Activated gamma-delta T cell treated with anti-CD3 and anti-CD28 coated beads, Interleukin-2, amount 50 U/mL, for 16 hours (primary cell): Measurements from ENCODE around the gene MIPOL1.

ENCODE experiments used
- DNase-seq: peaks from one replicate; pipeline ENCODE4 v3.0.0-alpha.2; 2020; ENCODE audit warnings: low read depth

The MIPOL1 gene

DNA sequence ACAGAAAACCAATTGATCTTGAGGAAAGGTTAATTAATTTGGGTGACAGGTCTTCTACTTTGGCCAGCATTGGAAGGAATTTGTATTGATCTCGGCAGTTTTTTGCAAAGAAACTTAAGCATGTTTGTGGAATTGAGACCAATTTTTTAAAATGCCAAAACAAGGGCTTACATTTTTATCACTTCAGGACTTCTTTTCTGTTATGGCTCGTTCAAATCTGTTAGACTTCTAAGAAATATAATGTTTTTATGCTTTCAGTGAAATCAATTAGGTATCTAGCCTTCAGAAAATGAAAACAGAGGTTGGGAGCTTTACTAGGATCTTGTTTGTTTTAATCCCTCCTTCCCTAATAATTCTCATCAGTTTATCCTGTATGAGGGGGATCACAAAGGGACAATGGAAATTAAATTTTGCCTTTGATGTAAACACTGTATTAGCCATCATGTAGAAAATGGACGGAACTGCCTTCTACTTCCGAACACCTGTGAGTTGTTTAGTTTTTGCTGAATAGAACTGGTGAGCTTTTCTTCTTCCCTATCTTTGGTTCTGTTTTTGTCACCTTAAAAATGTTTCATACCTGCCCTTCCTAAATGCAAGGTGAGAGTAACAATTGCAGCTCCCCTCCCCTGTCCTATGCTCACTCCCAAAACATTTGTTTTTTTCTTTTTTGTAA, 389.5 kb downstream of the MIPOL1 start:
- no peak for DNase-seq

- DNase-seq: no peak
These were observed 390.3 kb downstream of the MIPOL1 start for GRCh38 chr14:37587881-37588666.

DNA sequence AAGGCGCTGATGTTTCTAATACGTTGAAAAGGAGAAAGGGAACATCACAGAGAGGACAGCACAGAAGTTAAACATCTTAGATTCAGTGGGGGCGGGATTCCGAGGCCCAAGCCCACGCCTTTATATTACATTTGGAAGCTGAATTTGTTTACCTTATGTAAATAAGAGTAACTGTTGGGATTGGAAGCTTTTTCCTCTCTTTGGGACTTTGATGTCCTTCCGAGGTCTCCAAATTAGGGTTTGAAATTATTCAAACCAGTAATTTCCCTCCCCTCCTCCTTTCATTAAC, 390.9 kb downstream of the MIPOL1 start:
- DNase-seq: no peak

GRCh38 chr14:37588956-37589714, 391.4 kb downstream of the MIPOL1 start:
- no peak for DNase-seq

DNA sequence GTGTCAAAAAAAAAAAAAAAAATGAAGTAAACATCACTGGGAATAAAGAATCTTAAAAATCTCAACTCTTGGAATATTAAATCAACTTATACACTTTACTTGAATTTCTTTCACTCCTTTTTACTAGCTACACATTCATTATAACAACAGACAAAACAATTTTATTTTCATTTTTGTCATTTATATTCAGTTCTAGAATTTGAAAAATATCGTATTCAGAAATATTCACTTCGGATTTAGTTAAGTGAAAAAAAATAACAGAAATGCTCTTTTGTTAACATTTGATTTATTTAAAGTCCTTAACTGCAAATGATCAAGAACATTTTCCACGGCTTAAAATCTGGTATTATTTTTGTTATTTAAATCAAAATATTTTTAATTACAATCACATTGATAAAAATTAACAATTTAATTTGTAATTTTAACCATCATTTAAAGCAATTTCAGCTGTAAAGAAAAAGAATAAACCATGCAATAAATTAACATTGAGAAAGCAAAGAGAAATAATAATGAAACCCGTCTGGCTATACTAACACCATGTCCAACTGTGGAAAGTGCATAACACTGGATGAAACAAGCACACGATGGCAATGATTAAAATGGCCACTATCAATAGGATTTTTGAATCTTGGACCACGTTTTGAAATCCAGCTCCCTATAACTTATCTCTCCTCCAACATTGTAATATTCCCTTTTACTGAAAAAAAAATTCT, 392.1 kb downstream of the MIPOL1 start:
- DNase-seq: no peak

DNA sequence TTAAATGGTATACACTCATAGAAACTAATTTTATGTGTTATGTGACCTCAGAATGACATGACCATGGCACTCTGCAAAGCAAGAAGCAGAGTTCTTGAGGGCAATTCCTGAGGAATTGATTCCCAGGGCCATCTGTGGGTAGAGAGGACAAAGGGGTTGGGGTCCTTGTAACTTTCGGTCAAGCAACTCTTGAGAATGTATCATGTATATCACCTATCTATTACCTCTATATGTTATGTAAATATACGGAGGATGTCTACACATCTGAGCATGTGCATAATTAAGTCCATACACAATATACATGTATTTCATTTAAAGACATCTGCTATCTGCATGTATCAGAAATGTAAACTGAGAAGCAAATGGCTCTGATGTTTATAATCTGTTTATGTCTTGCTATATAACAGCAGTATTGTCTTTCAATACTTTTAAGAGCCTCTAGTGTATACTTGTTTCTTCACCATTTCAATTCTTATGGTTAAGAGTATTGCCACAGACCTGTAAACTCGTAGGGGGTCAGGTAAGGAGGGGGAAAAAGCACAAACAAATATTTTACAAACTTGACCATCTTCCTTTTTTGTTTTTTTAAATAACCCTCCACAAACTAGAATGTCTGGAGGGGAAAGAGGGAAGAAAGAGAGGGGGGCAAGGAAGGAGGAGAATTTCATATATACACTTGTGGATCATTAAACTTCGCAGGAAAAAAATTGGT, 392.8 kb downstream of the MIPOL1 start:
- DNase-seq: no peak

GRCh38 chr14:37591311-37591940, 393.7 kb downstream of the MIPOL1 start:
- no peak for DNase-seq

DNA sequence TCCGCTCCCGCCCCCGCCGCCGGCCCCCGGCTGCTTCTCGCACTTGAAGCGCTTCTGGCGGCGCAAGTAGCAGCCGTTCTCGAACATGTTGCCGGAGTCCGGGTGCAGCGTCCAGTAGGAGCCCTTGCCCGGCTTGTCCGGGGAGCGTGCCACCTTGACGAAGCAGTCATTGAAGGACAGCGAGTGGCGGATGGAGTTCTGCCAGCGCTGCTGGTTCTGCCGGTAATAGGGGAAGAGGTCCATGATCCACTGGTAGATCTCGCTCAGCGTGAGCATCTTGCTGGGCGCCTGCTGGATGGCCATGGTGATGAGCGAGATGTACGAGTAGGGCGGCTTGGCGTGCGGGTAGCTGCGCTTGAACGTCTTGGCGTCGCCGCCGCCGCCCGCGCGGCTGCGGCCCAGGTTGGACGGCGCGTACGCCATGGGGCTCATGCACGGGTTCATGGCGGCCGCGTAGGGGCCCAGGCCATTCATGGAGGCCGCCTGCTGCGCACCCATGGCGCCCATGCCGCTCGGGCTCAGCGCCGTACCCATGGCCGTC, 394.3 kb downstream of the MIPOL1 start:
- no peak for DNase-seq

DNA sequence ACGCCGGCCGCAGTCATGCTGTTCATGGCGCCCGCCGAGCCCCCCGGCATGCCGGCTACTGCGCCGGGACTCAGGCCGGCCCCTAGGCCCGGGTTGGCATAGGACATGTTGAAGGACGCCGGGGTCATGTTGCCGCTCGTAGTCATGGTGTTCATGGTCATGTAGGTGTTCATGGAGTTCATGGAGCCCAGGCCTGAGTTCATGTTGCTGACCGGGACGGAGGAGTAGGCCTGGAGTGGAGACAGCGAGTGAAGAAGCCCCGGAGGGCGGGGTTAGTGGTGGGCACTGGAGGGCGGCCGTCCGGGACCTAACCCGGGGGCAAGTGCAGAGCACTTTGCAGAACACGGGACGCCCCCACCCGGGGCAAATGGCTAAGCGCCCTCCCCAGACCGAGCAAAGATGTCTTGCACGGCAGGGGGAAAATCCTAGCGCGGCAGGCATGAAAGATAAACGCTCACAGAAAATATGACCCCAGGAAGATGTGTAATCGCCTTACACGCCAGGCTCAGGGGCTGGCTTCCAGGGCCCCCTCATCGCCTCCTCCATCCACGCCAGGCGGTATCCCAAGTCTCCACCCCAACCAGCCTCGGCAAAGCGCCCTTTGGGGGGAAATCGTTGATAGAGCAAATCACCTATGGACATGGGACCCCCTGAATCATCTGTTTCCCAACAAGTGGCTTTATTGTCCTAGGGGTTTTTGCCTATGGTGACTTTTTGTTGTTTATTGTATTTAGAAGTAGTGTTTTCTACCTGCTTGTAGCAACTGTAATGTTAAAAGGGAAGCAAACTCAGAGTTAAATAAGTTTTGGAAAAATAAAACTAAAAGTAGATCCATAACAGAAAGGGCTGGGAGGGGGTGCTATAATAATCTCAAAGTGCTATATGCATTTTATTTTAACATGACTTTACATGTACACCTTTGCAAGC, 395.0 kb downstream of the MIPOL1 start:
- no peak for DNase-seq

DNA sequence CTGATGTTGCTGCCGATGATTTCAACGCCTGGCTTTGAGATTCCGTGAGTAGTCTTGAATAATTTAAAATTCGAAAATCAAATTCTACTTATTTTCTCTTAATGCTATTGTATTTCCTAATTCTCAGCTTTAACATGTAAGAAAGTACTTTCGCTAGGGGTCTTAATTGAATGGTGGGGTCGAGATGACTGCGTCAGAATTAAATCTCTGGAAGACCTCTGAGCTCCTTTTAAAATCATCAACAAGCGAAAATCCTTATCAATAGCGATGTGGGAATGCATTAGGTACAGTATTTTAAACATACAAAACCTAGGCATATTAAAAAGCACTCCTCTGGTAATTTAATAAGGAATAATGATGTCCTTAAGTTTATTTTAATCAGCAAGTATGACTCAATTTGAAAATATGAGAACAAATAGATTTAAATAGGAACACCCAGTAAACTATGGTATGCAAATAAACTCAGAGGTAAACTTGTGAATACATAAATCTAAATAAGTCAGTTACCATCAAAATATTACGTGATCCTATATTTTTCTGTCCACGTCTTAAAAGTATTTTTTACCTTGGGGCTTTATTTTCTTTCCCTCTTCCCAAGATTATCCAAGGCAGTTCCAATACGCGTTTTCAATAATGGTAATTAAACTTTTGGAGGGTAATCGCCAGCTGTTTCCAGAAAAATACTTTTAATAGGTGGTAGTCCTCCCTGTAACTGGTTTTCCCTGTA, 395.9 kb downstream of the MIPOL1 start:
- DNase-seq: no peak

GRCh38 chr14:37594238-37594970, 396.7 kb downstream of the MIPOL1 start:
- no peak for DNase-seq

DNA sequence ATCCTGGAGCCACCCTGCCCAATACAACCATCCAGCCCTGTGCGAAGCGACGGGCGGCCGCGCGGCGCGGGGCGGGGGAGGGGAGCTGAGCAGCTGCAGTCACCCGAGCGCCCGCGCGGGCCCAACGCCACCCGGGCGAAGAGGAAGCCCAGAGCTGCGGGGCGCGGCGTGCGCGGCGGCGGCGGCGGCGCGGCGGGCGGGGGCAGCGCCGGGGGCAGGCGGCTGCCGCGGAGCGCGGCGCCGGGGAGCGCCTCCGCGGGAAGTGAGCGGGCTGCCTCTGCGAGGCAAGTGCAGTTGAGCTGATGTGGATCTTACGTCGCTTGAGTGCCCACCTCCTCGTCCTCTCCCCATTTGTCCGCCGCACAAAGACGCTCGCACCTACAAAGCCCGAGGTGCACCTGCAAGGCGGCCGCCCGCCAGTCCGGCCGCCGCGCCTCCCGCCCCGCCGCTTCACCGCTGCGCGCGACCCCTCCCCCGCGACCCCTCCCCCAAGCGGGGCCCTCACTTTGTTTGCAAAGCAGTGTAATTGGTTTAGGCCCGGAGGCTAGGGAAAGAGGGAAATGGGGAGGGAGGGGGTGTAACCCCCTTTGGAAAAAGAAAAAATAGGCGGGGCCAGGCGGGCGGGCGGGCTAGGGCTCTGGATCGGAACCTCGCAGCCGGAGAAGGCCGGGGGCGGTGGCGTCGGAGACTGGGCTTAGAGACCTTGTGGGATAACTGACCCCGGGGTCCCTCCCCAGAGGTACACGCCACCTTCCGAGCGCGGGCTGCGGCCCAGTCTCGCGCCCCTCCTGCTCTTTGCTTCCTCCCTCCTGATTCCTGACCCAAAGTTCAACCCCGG, 397.5 kb downstream of the MIPOL1 start, which contains the start of the genes FOXA1 and TTC6:
Gene FOXA1 (minus strand): TSS at position 279 of the 838 bp plus-strand sequence. CDS start 277 bp downstream, at position 2.
Gene TTC6 (plus strand): TSS at position 659 of the 838 bp plus-strand sequence. CDS start 26,436 bp downstream, outside the sequence.
- no peak for DNase-seq

GRCh38 chr14:37595809-37596621, 398.3 kb downstream of the MIPOL1 start:
- DNase-seq: no peak

GRCh38 chr14:37596790-37597472, 399.2 kb downstream of the MIPOL1 start:
- no peak for DNase-seq

DNA sequence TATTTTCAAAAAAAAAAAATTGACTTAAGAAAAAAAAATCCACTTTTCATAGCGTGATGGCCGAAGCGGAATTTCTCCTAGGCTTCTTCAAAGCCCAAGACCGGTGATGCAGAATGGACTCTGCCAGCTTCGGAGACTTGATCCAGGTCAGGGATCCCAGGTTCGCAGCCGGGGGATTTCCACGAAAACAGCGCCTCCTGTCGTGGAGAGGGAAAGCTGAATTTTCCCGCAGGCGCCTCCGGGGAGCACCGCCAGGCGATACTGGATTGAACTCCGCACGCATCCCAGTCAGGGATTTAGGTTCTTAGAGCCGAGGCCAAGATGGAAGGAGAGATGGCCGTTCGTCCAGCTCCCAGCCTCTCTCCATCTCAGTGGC, 399.8 kb downstream of the MIPOL1 start:
- DNase-seq: no peak
